RPMI8226 (cell line): ENCODE measurements around the gene CRIM1.

ENCODE experiments used
- DNase-seq: peaks from one replicate; pipeline ENCODE4 v3.0.0-alpha.2; 2015

CRIM1 gene

DNA sequence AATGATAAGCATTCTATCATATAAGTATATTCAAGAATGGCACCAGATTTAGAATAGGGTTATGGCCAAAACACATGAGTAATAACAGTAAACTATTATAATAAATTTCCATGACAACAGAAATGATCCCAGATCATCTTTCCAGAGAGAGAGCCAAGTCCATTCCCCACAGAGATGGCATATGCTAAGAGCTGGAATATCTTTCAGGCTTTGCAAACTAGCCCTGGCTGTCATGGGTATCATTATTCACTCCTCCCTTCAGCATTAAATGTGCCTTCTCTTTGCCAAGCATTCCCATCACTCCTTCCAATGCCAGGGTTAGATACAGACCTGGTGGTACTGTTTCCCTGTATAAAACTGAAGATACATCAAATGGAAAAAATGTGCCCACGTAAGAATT is 231.5 kb downstream of the CRIM1 start:
- DNase-seq = no peak

DNA sequence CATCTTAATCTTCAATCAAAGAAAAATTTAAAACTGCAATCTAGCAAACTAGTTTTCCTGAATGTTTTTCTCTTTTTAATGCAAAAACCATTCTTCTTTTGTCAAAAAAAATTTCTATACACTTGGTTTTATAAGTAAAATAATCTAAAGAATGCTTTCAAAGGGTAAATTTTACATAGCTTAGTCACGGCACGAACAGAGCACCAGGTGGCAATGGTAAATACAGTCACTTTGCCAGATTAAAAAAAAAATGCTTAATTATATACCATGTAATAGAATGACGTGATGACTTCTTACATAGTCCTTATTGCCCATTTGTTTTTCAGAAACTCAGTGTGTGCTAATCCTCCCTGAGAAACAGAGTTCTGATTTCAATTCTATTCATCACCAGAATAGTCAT is 232.0 kb downstream of the CRIM1 start:
- DNase-seq = no peak

GRCh38 chr2:36589230-36589630 is 233.7 kb downstream of the CRIM1 start:
- no peak for DNase-seq

GRCh38 chr2:36594849-36595248 is 239.3 kb downstream of the CRIM1 start:
- no peak for DNase-seq

DNA sequence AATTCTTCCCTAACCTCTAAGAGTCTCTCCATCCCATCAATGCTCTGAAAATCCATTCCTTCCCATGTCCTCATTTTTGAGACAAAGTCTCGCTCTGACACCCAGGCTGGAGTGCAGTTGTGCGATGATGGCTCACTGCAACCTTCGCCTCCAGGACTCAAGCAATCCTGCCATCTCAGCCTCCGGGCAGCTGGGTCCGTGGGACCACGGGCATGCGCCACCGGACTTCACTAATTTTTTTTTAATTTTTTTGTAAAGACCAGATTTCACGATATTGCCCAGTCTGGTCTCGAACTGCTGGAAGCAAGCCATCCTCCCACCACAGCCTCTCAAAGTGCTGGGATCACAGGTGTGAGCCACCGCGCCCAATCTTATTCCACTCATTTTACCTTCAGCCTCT is 240.8 kb downstream of the CRIM1 start:
- no peak for DNase-seq

- no peak for DNase-seq
These were observed 241.5 kb downstream of the CRIM1 start for GRCh38 chr2:36597003-36597531.

DNA sequence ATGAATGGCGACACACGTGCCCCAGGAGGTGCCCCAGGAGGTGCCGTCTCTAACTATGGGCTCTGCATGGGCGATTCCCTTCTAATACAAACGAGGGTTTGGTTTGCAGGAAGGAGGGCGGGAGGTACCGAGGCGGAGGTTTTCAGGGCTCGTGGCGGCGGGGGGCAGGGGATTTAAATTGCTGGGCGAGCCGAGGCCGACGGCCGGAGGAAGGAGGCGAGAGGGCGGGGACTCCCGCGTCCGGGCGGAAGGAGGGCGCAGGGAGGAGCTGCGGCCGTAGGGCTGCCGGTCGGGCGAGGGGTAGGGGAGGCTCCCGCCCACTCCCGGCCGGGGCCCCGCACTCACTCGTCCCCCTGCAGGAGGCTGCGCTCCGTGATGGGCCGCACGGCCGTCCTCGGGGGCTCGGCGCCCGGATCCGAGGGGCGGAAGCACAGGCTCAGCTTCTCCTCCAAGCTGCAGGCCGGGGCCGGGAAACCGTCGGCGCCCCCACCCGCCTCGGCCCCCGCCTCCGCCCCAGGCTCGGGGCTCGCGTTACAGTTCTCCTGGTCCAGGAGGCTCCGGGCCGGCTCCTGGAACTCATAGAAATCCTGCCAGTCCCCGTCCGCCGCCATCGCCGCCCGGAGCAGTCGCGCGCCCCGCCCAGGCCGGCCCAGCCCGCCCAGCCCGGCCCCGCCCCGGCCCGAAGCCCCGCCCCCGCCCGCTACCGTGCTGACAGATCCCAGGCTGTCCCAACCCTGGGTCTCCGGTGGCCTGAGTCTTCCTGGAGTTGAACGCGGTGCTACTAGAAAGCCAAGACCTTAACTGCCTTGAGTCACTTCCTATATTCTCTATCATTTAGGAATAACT is 242.2 kb downstream of the CRIM1 start, which contains the start of gene FEZ2:
TSS of gene FEZ2 (minus strand) at position 637 of the 846 bp plus-strand sequence. CDS start at position 611, 26 bp downstream.
- DNase-seq = peak; percentile 88
